ENCODE measurements around the gene KRTAP10-7.

GRCh38 chr21:44637018-44637850 is 36.8 kb downstream of the KRTAP10-7 start, which contains the start of gene KRTAP10-10:
- TF ChIP-seq CTCF (IDR thresholded peaks at IDR 0.05; ENCODE audit: insufficient read depth, low read depth, low read length) = no peak
- no peak for TF ChIP-seq EZH2 (IDR thresholded peaks at IDR 0.05; ENCODE audit: insufficient read depth, low read length)

Measured in astrocyte (in vitro differentiated cells and primary cell).